Keratinocyte (primary cell): ENCODE data around the gene ARMH1.

Experiments used
- CTCF ChIP-seq, 3 experiments: IDR thresholded peaks in 1 of 3; conservative IDR thresholded peaks in 1 of 3; optimal IDR thresholded peaks in 1 of 3; 2 replicates in 2 of 3; 3 replicates in 1 of 3; pipeline versions ENCODE3 to v1.5.1; 2011; ENCODE audit warnings: low read length in 3 of 3, mild to moderate bottlenecking in 3 of 3, moderate library complexity in 2 of 3, control low read depth in 1 of 3, inconsistent platforms in 1 of 3; ENCODE audit not compliant: insufficient read depth in 2 of 3; ENCODE audit errors: extremely low read depth in 1 of 3
- EZH2 ChIP-seq: IDR thresholded peaks from one replicate; pipeline ENCODE4 v1.6.1; 2012; ENCODE audit warnings: inconsistent platforms, mild to moderate bottlenecking, low read length, moderate library complexity

GRCh38 chr1:44718091-44718490 is 43.6 kb downstream of the ARMH1 start:
- no peak for TF ChIP-seq EZH2
- no peak for TF ChIP-seq CTCF (optimal IDR thresholded peaks at IDR 0.05 in 1 of 3, IDR thresholded peaks at IDR 0.05 in 1 of 3, conservative IDR thresholded peaks at IDR 0.05 in 1 of 3; ENCODE audit: extremely low read depth in 1 of 3, insufficient read depth in 2 of 3, low read length in 3 of 3)
